HEK293 (cell line): ENCODE results near the gene PER1.
A peak's percentile ranks its signal among the peaks of the same experiment; 100 is the strongest.

Experiments
- BCL11A ChIP-seq: fragments of 450-650 bp; formaldehyde crosslinking; IDR thresholded peaks from 2 replicates; pipeline ENCODE4 v1.5.1; 2016; ENCODE audit warnings: low read depth, missing biosample characterization, missing genetic modification characterization
- GLI4 ChIP-seq: fragments of 450-650 bp; formaldehyde crosslinking; IDR thresholded peaks from 2 replicates; pipeline ENCODE4 v1.5.1; 2016; ENCODE audit warnings: missing biosample characterization, missing genetic modification characterization
- HOXC10 ChIP-seq: sonication (generic); formaldehyde crosslinking; IDR thresholded peaks from 2 replicates; pipeline ENCODE4 v1.8.1; 2023; ENCODE audit warnings: mild to moderate bottlenecking, missing genetic modification reagents
- KLF7 ChIP-seq: fragments of 450-650 bp; formaldehyde crosslinking; IDR thresholded peaks from 2 replicates; pipeline ENCODE4 v1.5.1; 2016; ENCODE audit warnings: missing biosample characterization, missing genetic modification characterization, borderline replicate concordance
- OVOL3 ChIP-seq: fragments of 450-650 bp; formaldehyde crosslinking; IDR thresholded peaks from 2 replicates; pipeline ENCODE4 v1.5.1; 2016; ENCODE audit warnings: missing biosample characterization, missing genetic modification characterization
- REPIN1 ChIP-seq: fragments of 450-650 bp; formaldehyde crosslinking; IDR thresholded peaks from 2 replicates; pipeline ENCODE4 v1.5.1; 2017; ENCODE audit warnings: missing biosample characterization, missing genetic modification characterization, low read depth
- ZBTB20 ChIP-seq: fragments of 450-650 bp; formaldehyde crosslinking; IDR thresholded peaks from 2 replicates; pipeline ENCODE4 v1.5.1; 2016; ENCODE audit warnings: missing biosample characterization, missing genetic modification characterization
- ZBTB7A ChIP-seq: fragments of 450-650 bp; formaldehyde crosslinking; IDR thresholded peaks from 2 replicates; pipeline ENCODE4 v1.5.1; 2016; ENCODE audit warnings: low read depth, missing biosample characterization, missing genetic modification characterization
- ZBTB8A ChIP-seq: fragments of 450-650 bp; formaldehyde crosslinking; IDR thresholded peaks from 2 replicates; pipeline ENCODE4 v1.5.1; 2016; ENCODE audit warnings: missing biosample characterization, missing genetic modification characterization
- ZFP37 ChIP-seq: fragments of 450-650 bp; formaldehyde crosslinking; IDR thresholded peaks from 2 replicates; pipeline ENCODE4 v1.5.1; 2016; ENCODE audit warnings: missing biosample characterization, missing genetic modification characterization
- ZNF114 ChIP-seq: fragments of 450-650 bp; formaldehyde crosslinking; IDR thresholded peaks from 2 replicates; pipeline ENCODE4 v1.5.0; 2017; ENCODE audit warnings: missing biosample characterization, missing genetic modification characterization
- ZNF146 ChIP-seq: fragments of 450-650 bp; formaldehyde crosslinking; IDR thresholded peaks from 2 replicates; pipeline ENCODE4 v1.5.1; 2016; ENCODE audit warnings: missing biosample characterization, missing genetic modification characterization
- ZNF169 ChIP-seq: fragments of 450-650 bp; formaldehyde crosslinking; IDR thresholded peaks from 2 replicates; pipeline ENCODE4 v1.5.1; 2016; ENCODE audit warnings: missing biosample characterization, missing genetic modification characterization
- ZNF174 ChIP-seq: fragments of 450-650 bp; formaldehyde crosslinking; IDR thresholded peaks from 2 replicates; pipeline ENCODE4 v1.5.0; 2017; ENCODE audit warnings: missing biosample characterization, mild to moderate bottlenecking, missing genetic modification characterization
- ZNF2 ChIP-seq: fragments of 450-650 bp; formaldehyde crosslinking; IDR thresholded peaks from 2 replicates; pipeline ENCODE4 v1.5.1; 2016; ENCODE audit warnings: missing biosample characterization, missing genetic modification characterization
- ZNF223 ChIP-seq: fragments of 450-650 bp; formaldehyde crosslinking; IDR thresholded peaks from 2 replicates; pipeline ENCODE4 v1.5.1; 2016; ENCODE audit warnings: missing biosample characterization, missing genetic modification characterization
- ZNF248 ChIP-seq: fragments of 450-650 bp; formaldehyde crosslinking; IDR thresholded peaks from 2 replicates; pipeline ENCODE4 v1.5.1; 2017; ENCODE audit warnings: missing biosample characterization, missing genetic modification characterization
- ZNF274 ChIP-seq, 2 experiments: fragments of 200-500 bp in 1 of 2; fragments of 450-650 bp in 1 of 2; sonication (Bioruptor generic) in 1 of 2; formaldehyde crosslinking in 1 of 2; IDR thresholded peaks; 2 replicates each; pipeline versions ENCODE4 v1.5.1 to v1.6.1; 2014 to 2016; ENCODE audit warnings: borderline replicate concordance in 1 of 2, inconsistent platforms in 1 of 2, low read length in 1 of 2, missing biosample characterization in 1 of 2, missing genetic modification characterization in 1 of 2
- ZNF311 ChIP-seq: fragments of 450-650 bp; formaldehyde crosslinking; IDR thresholded peaks from 2 replicates; pipeline ENCODE4 v1.5.1; 2017; ENCODE audit warnings: missing biosample characterization, missing genetic modification characterization, borderline replicate concordance
- ZNF350 ChIP-seq: fragments of 450-650 bp; formaldehyde crosslinking; IDR thresholded peaks from 2 replicates; pipeline ENCODE4 v1.5.0; 2017; ENCODE audit warnings: missing biosample characterization, mild to moderate bottlenecking, missing genetic modification characterization
- ZNF394 ChIP-seq: fragments of 450-650 bp; formaldehyde crosslinking; IDR thresholded peaks from 2 replicates; pipeline ENCODE4 v1.5.1; 2016; ENCODE audit warnings: missing biosample characterization, missing genetic modification characterization, mild to moderate bottlenecking, moderate library complexity, borderline replicate concordance
- ZNF529 ChIP-seq: fragments of 450-650 bp; formaldehyde crosslinking; IDR thresholded peaks from 2 replicates; pipeline ENCODE4 v1.5.1; 2017; ENCODE audit warnings: missing genetic modification characterization, missing biosample characterization; ENCODE audit not compliant: insufficient replicate concordance
- ZNF600 ChIP-seq: fragments of 450-650 bp; formaldehyde crosslinking; IDR thresholded peaks from 2 replicates; pipeline ENCODE4 v1.5.1; 2016; ENCODE audit warnings: missing biosample characterization, missing genetic modification characterization
- ZNF621 ChIP-seq: fragments of 450-650 bp; formaldehyde crosslinking; IDR thresholded peaks from 2 replicates; pipeline ENCODE4 v1.5.1; 2017; ENCODE audit warnings: missing biosample characterization, missing genetic modification characterization
- ZNF664 ChIP-seq: fragments of 450-650 bp; formaldehyde crosslinking; IDR thresholded peaks from 2 replicates; pipeline ENCODE4 v1.5.1; 2016; ENCODE audit warnings: missing biosample characterization, missing genetic modification characterization
- ZNF707 ChIP-seq: fragments of 450-650 bp; formaldehyde crosslinking; IDR thresholded peaks from 2 replicates; pipeline ENCODE4 v1.5.1; 2016; ENCODE audit warnings: missing biosample characterization, missing genetic modification characterization
- ZNF768 ChIP-seq: fragments of 450-650 bp; formaldehyde crosslinking; IDR thresholded peaks from 2 replicates; pipeline ENCODE4 v1.5.1; 2018; ENCODE audit warnings: missing biosample characterization, mild to moderate bottlenecking, missing genetic modification characterization
- ZXDB ChIP-seq: fragments of 450-650 bp; formaldehyde crosslinking; IDR thresholded peaks from 2 replicates; pipeline ENCODE4 v1.5.1; 2016; ENCODE audit warnings: missing biosample characterization, missing genetic modification characterization
- TF ChIP-seq, protein P1 (sequence below): fragments of 450-650 bp; formaldehyde crosslinking; IDR thresholded peaks from 2 replicates; pipeline ENCODE4 v1.5.1; 2016; ENCODE audit warnings: missing biosample characterization, missing genetic modification characterization
- TF ChIP-seq, protein P2 (sequence below): fragments of 450-650 bp; formaldehyde crosslinking; IDR thresholded peaks from 2 replicates; pipeline ENCODE4 v1.5.1; 2016; ENCODE audit warnings: missing biosample characterization, missing genetic modification characterization, low read depth
- TF ChIP-seq, protein P3 (sequence below): fragments of 450-650 bp; formaldehyde crosslinking; IDR thresholded peaks from 2 replicates; pipeline ENCODE4 v1.5.1; 2016; ENCODE audit warnings: missing biosample characterization, missing genetic modification characterization, borderline replicate concordance
- TF ChIP-seq, protein P4 (sequence below): fragments of 450-650 bp; formaldehyde crosslinking; conservative IDR thresholded peaks from 2 replicates; pipeline ENCODE4 v1.5.1; 2016; ENCODE audit warnings: low read depth, missing biosample characterization, missing genetic modification characterization

PER1 gene

DNA sequence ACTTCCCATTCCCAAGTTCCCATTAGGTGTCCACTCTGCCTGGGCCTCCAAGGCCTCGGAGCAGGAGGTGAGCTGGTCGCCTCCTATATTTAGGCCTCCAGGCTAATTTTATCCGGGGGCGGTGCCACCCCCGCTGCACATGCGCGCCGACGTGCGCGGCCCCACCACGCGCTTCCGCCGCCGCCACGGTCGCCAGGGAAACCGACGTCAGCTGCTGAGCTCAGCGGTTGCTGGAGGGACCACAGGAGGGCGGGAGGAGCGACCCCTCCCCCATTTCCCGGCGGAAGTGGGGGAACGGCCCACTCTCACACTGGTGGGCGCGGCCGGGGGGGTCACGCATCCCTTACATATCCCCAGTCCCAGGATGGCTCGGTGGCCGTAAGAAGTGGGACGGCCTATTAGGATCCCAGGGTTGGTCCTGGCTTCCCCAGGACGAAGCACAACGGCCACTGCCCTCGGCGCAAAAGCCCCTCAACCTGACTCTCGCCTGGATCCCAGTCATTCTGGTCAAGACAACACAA, 1.0 kb downstream of the PER1 start (continued):
- TF ChIP-seq ZBTB8A (no peak), ZBTB20 (tag by site-specific recombination) (no peak), ZNF664 (tag by site-specific recombination) (no peak), ZNF2 (no peak), ZNF169 (tag by site-specific recombination) (no peak), ZNF274 (IDR thresholded peaks at IDR 0.05; ENCODE audit: low read length) (no peak), ZNF274 (tag by site-specific recombination; IDR thresholded peaks at IDR 0.05; ENCODE audit: borderline replicate concordance) (no peak), HOXC10 (CRISPR knock-in tag) (no peak), BCL11A (tag by site-specific recombination) (no peak), ZNF621 (tag by site-specific recombination) (no peak), ZXDB (tag by site-specific recombination) (no peak), ZNF223 (tag by site-specific recombination) (no peak), REPIN1 (tag by site-specific recombination) (no peak), ZNF768 (no peak), ZNF600 (tag by site-specific recombination) (no peak), ZNF248 (tag by site-specific recombination) (no peak), ZNF114 (no peak), ZNF529 (tag by site-specific recombination) (no peak), ZFP37 (tag by site-specific recombination) (no peak), ZBTB7A (tag by site-specific recombination) (no peak), ZNF174 (tag by site-specific recombination) (no peak), ZNF707 (tag by site-specific recombination) (no peak), OVOL3 (tag by site-specific recombination) (no peak), KLF7 (tag by site-specific recombination) (no peak), ZNF350 (tag by site-specific recombination) (no peak), ZNF146 (tag by site-specific recombination) (no peak), ZNF394 (tag by site-specific recombination) (no peak), GLI4 (no peak), ZNF311 (tag by site-specific recombination) (no peak)
- TF ChIP-seq, protein P1, sequence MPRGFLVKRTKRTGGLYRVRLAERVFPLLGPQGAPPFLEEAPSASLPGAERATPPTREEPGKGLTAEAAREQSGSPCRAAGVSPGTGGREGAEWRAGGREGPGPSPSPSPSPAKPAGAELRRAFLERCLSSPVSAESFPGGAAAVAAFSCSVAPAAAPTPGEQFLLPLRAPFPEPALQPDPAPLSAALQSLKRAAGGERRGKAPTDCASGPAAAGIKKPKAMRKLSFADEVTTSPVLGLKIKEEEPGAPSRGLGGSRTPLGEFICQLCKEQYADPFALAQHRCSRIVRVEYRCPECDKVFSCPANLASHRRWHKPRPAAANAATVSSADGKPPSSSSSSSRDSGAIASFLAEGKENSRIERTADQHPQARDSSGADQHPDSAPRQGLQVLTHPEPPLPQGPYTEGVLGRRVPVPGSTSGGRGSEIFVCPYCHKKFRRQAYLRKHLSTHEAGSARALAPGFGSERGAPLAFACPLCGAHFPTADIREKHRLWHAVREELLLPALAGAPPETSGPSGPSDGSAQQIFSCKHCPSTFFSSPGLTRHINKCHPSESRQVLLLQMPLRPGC: no peak
- TF ChIP-seq, protein P2, sequence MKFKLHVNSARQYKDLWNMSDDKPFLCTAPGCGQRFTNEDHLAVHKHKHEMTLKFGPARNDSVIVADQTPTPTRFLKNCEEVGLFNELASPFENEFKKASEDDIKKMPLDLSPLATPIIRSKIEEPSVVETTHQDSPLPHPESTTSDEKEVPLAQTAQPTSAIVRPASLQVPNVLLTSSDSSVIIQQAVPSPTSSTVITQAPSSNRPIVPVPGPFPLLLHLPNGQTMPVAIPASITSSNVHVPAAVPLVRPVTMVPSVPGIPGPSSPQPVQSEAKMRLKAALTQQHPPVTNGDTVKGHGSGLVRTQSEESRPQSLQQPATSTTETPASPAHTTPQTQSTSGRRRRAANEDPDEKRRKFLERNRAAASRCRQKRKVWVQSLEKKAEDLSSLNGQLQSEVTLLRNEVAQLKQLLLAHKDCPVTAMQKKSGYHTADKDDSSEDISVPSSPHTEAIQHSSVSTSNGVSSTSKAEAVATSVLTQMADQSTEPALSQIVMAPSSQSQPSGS (tag by site-specific recombination): no peak
- TF ChIP-seq, protein P3, sequence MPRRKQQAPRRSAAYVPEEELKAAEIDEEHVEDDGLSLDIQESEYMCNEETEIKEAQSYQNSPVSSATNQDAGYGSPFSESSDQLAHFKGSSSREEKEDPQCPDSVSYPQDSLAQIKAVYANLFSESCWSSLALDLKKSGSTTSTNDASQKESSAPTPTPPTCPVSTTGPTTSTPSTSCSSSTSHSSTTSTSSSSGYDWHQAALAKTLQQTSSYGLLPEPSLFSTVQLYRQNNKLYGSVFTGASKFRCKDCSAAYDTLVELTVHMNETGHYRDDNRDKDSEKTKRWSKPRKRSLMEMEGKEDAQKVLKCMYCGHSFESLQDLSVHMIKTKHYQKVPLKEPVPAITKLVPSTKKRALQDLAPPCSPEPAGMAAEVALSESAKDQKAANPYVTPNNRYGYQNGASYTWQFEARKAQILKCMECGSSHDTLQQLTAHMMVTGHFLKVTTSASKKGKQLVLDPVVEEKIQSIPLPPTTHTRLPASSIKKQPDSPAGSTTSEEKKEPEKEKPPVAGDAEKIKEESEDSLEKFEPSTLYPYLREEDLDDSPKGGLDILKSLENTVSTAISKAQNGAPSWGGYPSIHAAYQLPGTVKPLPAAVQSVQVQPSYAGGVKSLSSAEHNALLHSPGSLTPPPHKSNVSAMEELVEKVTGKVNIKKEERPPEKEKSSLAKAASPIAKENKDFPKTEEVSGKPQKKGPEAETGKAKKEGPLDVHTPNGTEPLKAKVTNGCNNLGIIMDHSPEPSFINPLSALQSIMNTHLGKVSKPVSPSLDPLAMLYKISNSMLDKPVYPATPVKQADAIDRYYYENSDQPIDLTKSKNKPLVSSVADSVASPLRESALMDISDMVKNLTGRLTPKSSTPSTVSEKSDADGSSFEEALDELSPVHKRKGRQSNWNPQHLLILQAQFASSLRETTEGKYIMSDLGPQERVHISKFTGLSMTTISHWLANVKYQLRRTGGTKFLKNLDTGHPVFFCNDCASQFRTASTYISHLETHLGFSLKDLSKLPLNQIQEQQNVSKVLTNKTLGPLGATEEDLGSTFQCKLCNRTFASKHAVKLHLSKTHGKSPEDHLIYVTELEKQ (tag by site-specific recombination): no peak
- TF ChIP-seq, protein P4, sequence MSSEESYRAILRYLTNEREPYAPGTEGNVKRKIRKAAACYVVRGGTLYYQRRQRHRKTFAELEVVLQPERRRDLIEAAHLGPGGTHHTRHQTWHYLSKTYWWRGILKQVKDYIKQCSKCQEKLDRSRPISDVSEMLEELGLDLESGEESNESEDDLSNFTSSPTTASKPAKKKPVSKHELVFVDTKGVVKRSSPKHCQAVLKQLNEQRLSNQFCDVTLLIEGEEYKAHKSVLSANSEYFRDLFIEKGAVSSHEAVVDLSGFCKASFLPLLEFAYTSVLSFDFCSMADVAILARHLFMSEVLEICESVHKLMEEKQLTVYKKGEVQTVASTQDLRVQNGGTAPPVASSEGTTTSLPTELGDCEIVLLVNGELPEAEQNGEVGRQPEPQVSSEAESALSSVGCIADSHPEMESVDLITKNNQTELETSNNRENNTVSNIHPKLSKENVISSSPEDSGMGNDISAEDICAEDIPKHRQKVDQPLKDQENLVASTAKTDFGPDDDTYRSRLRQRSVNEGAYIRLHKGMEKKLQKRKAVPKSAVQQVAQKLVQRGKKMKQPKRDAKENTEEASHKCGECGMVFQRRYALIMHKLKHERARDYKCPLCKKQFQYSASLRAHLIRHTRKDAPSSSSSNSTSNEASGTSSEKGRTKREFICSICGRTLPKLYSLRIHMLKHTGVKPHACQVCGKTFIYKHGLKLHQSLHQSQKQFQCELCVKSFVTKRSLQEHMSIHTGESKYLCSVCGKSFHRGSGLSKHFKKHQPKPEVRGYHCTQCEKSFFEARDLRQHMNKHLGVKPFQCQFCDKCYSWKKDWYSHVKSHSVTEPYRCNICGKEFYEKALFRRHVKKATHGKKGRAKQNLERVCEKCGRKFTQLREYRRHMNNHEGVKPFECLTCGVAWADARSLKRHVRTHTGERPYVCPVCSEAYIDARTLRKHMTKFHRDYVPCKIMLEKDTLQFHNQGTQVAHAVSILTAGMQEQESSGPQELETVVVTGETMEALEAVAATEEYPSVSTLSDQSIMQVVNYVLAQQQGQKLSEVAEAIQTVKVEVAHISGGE: peak; percentile 53; the same call in 1 of the 2 replicates
